ENCODE data around the gene ITGA6. TPM values are rescaled to one million over a fixed set of nuclear protein-coding genes. Genes with fewer than 3 reads are reported as not detected.

ITGA6 gene
- total and polyA plus RNA-seq, 2 donors (not counting 1 experiment from before 2014, with no cell fraction given) = 6.4 to 19.8 TPM

GRCh38 chr2:172488556-172488955, 61.2 kb downstream of the ITGA6 start:
- Histone ChIP-seq H3K27ac (ENCODE audit: insufficient read depth, low read length) (no peak overlapping the region), H4K20me1 (ENCODE audit: control insufficient read depth, extremely low read depth, insufficient read depth, low read length) (no peaks in the 10 kb centered on the region), H3K4me2 (ENCODE audit: extremely low read depth, insufficient read depth, low read length) (no peak overlapping the region), H3K4me1 (ENCODE audit: control insufficient read depth, extremely low read depth, insufficient read depth, low read length) (no peaks in the 10 kb centered on the region), H3K27me3 (ENCODE audit: control insufficient read depth, insufficient read depth, low read length) (no peaks in the 10 kb centered on the region), H3K79me2 (ENCODE audit: control insufficient read depth, insufficient read depth, low read length) (no peaks in the 10 kb centered on the region), H3K36me3 (ENCODE audit: control insufficient read depth, insufficient read depth, low read length) (no peaks in the 10 kb centered on the region), H3K9me3 (ENCODE audit: control insufficient read depth, insufficient read depth, low read depth, low read length) (no peaks in the 10 kb centered on the region), H3K4me3 (replicated peaks in 1 of 4; ENCODE audit: control extremely low read depth in 1 of 4, insufficient read depth in 1 of 4, low read depth in 3 of 4, low read length in 4 of 4) (no peak overlapping the region), H3K9ac (ENCODE audit: insufficient read depth, low read length) (no peak overlapping the region), H2AFZ (ENCODE audit: low read length) (no peak overlapping the region)
- no peak for DNase-seq (ENCODE audit: low read depth in 2 of 2)
- TF ChIP-seq EZH2 (IDR thresholded peaks at IDR 0.05; ENCODE audit: low read length, missing control alignments) (no peak), CTCF (conservative IDR thresholded peaks at IDR 0.05 in 1 of 2, IDR thresholded peaks at IDR 0.05 in 1 of 2; ENCODE audit: low read depth in 1 of 2, low read length in 2 of 2) (no peak)

GRCh38 chr2:172489681-172490080, 62.3 kb downstream of the ITGA6 start:
- no peak overlapping the region for H3K27ac ChIP-seq (ENCODE audit: insufficient read depth, low read length)
- no peaks in the 10 kb centered on the region for H3K79me2 ChIP-seq (ENCODE audit: control insufficient read depth, insufficient read depth, low read length)
- no peaks in the 10 kb centered on the region for H4K20me1 ChIP-seq (ENCODE audit: control insufficient read depth, extremely low read depth, insufficient read depth, low read length)
- TF ChIP-seq CTCF (conservative IDR thresholded peaks at IDR 0.05 in 1 of 2, IDR thresholded peaks at IDR 0.05 in 1 of 2; ENCODE audit: low read depth in 1 of 2, low read length in 2 of 2) = no peak
- TF ChIP-seq EZH2 (IDR thresholded peaks at IDR 0.05; ENCODE audit: low read length, missing control alignments) = no peak
- no peaks in the 10 kb centered on the region for H3K27me3 ChIP-seq (ENCODE audit: control insufficient read depth, insufficient read depth, low read length)
- no peak overlapping the region for H2AFZ ChIP-seq (ENCODE audit: low read length)
- H3K4me3 ChIP-seq (replicated peaks in 1 of 4; ENCODE audit: control extremely low read depth in 1 of 4, insufficient read depth in 1 of 4, low read depth in 3 of 4, low read length in 4 of 4) = no peak overlapping the region
- no peak for DNase-seq (ENCODE audit: low read depth in 2 of 2)
- no peak overlapping the region for H3K4me2 ChIP-seq (ENCODE audit: extremely low read depth, insufficient read depth, low read length)
- H3K9ac ChIP-seq (ENCODE audit: insufficient read depth, low read length) = no peak overlapping the region
- no peaks in the 10 kb centered on the region for H3K36me3 ChIP-seq (ENCODE audit: control insufficient read depth, insufficient read depth, low read length)
- no peaks in the 10 kb centered on the region for H3K4me1 ChIP-seq (ENCODE audit: control insufficient read depth, extremely low read depth, insufficient read depth, low read length)
- no peaks in the 10 kb centered on the region for H3K9me3 ChIP-seq (ENCODE audit: control insufficient read depth, insufficient read depth, low read depth, low read length)

- DNase-seq (ENCODE audit: low read depth in 2 of 2) = no peak
- H3K4me3 ChIP-seq (replicated peaks in 1 of 4; ENCODE audit: control extremely low read depth in 1 of 4, insufficient read depth in 1 of 4, low read depth in 3 of 4, low read length in 4 of 4) = no peak overlapping the region
- H3K27ac ChIP-seq (ENCODE audit: insufficient read depth, low read length) = no peak overlapping the region
- no peaks in the 10 kb centered on the region for H3K9me3 ChIP-seq (ENCODE audit: control insufficient read depth, insufficient read depth, low read depth, low read length)
- H3K36me3 ChIP-seq (ENCODE audit: control insufficient read depth, insufficient read depth, low read length) = no peaks in the 10 kb centered on the region
- H3K79me2 ChIP-seq (ENCODE audit: control insufficient read depth, insufficient read depth, low read length) = no peaks in the 10 kb centered on the region
- no peaks in the 10 kb centered on the region for H3K4me1 ChIP-seq (ENCODE audit: control insufficient read depth, extremely low read depth, insufficient read depth, low read length)
- no peaks in the 10 kb centered on the region for H3K27me3 ChIP-seq (ENCODE audit: control insufficient read depth, insufficient read depth, low read length)
- no peaks in the 10 kb centered on the region for H4K20me1 ChIP-seq (ENCODE audit: control insufficient read depth, extremely low read depth, insufficient read depth, low read length)
- H3K9ac ChIP-seq (ENCODE audit: insufficient read depth, low read length) = no peak overlapping the region
- TF ChIP-seq EZH2 (IDR thresholded peaks at IDR 0.05; ENCODE audit: low read length, missing control alignments) = no peak
- no peak for TF ChIP-seq CTCF (conservative IDR thresholded peaks at IDR 0.05 in 1 of 2, IDR thresholded peaks at IDR 0.05 in 1 of 2; ENCODE audit: low read depth in 1 of 2, low read length in 2 of 2)
- no peak overlapping the region for H3K4me2 ChIP-seq (ENCODE audit: extremely low read depth, insufficient read depth, low read length)
- H2AFZ ChIP-seq (ENCODE audit: low read length) = no peak overlapping the region
These were observed 68.8 kb downstream of the ITGA6 start for GRCh38 chr2:172496160-172496608.

All from fibroblast of lung (primary cell).